Endothelial cell of umbilical vein (primary cell): ENCODE measurements around the gene ZMYM1. TPM values are rescaled to one million over a fixed set of nuclear protein-coding genes. Genes with fewer than 3 reads are reported as not detected.

Experiments used
- BruUV-seq: library from RNA; stranded (reverse); fragments of 400-500 nt; replicated peaks from 2 replicates; lab custom pipeline; 2021; lab: Mats Ljungman, UMichigan
- CTCF ChIA-PET: fragments of 300-600, 350-600 bp; sonication (Branson Sonifier 250); formaldehyde crosslinking; loops from one replicate; lab custom pipeline; 2021; ENCODE audit warnings: antibody characterized with exemption, inconsistent platforms; lab: Charles Lee
- POLR2A ChIA-PET: fragments of 300-600, 350-600 bp; sonication (Branson Sonifier 250); formaldehyde crosslinking; loops from one replicate; lab custom pipeline; 2021; ENCODE audit warnings: antibody characterized with exemption, inconsistent platforms; lab: Charles Lee
- DNase-seq: peaks from one replicate; pipeline ENCODE4 v3.0.0-alpha.2; 2011; ENCODE audit warnings: low read depth, low spot score
- FAIRE-seq: peaks from 2 replicates; lab custom pipeline; 2011; peaks lifted over from hg19 to GRCh38; lab: Jason Lieb, UNC
- H2AFZ ChIP-seq: 2 replicates; pipeline ENCODE4 v1.6.0; 2012; ENCODE audit warnings: low read depth, low read length, control low read depth, inconsistent platforms
- H3K27ac ChIP-seq: 2 replicates; pipeline ENCODE4 v1.5.1; 2011; ENCODE audit warnings: low read depth, mild to moderate bottlenecking, control low read depth, low read length, moderate library complexity; ENCODE audit not compliant: insufficient read depth
- H3K27me3 ChIP-seq, 2 experiments: 2 replicates each; pipeline versions ENCODE4 v1.6.0 to v1.6.1; 2011; ENCODE audit warnings: low read length in 2 of 2, mixed read lengths in 1 of 2; ENCODE audit not compliant: control insufficient read depth in 2 of 2, insufficient read depth in 2 of 2
- H3K36me3 ChIP-seq, 2 experiments: 2 replicates in 1 of 2; 3 replicates in 1 of 2; pipeline ENCODE4 v1.5.1; 2011; ENCODE audit warnings: low read length in 2 of 2, mild to moderate bottlenecking in 1 of 2, moderate library complexity in 1 of 2; ENCODE audit not compliant: control insufficient read depth in 2 of 2, insufficient read depth in 2 of 2; ENCODE audit errors: extremely low read depth in 1 of 2
- H3K4me1 ChIP-seq: 3 replicates; pipeline ENCODE4 v1.5.1; 2011; ENCODE audit warnings: mild to moderate bottlenecking, low read length; ENCODE audit not compliant: control insufficient read depth, insufficient read depth; ENCODE audit errors: extremely low read depth
- H3K4me2 ChIP-seq: 2 replicates; pipeline ENCODE4 v1.6.1; 2011; ENCODE audit warnings: low read length, control low read depth, mixed read lengths; ENCODE audit not compliant: insufficient read depth
- H3K4me3 ChIP-seq, 3 experiments: fragments of 200-600 bp in 1 of 3; sonication (generic), shearing (Covaris generic) in 1 of 3; replicated peaks in 1 of 3; 2 replicates each; pipeline ENCODE4 v1.5.1; 2011 to 2016; ENCODE audit warnings: control low read depth in 3 of 3, low read length in 3 of 3, mild to moderate bottlenecking in 2 of 3, inconsistent platforms in 1 of 3, low read depth in 1 of 3, moderate library complexity in 1 of 3; ENCODE audit not compliant: insufficient read depth in 1 of 3
- H3K79me2 ChIP-seq: 2 replicates; pipeline ENCODE4 v1.6.0; 2012; ENCODE audit warnings: low read length, inconsistent platforms; ENCODE audit not compliant: control insufficient read depth, insufficient read depth
- H3K9ac ChIP-seq: replicated peaks from 2 replicates; pipeline ENCODE3; 2011; ENCODE audit warnings: low read length, control low read depth; ENCODE audit not compliant: insufficient read depth; ENCODE audit errors: extremely low read depth
- H3K9me1 ChIP-seq: replicated peaks from 3 replicates; pipeline ENCODE4 v1.6.0; 2011; ENCODE audit warnings: mild to moderate bottlenecking, low read length; ENCODE audit not compliant: control insufficient read depth, insufficient read depth; ENCODE audit errors: extremely low read depth
- H3K9me3 ChIP-seq: replicated peaks from 2 replicates; pipeline ENCODE4 v1.5.1; 2012; ENCODE audit warnings: low read length, inconsistent platforms; ENCODE audit not compliant: control insufficient read depth, insufficient read depth
- H4K20me1 ChIP-seq: replicated peaks from 2 replicates; pipeline ENCODE3; 2011; ENCODE audit warnings: mild to moderate bottlenecking, low read length; ENCODE audit not compliant: control insufficient read depth, insufficient read depth; ENCODE audit errors: extremely low read depth
- EZH2 ChIP-seq: IDR thresholded peaks from 2 replicates; pipeline ENCODE4 v1.6.1; 2012; ENCODE audit warnings: borderline replicate concordance, low read depth, mild to moderate bottlenecking, moderate library complexity, low read length, inconsistent platforms; ENCODE audit not compliant: severe bottlenecking
- FOS ChIP-seq: IDR thresholded peaks from 2 replicates; pipeline ENCODE4 v1.6.1; 2011; ENCODE audit warnings: mild to moderate bottlenecking, low read length, moderate library complexity, borderline replicate concordance; ENCODE audit not compliant: insufficient read depth
- GATA2 ChIP-seq: IDR thresholded peaks from 2 replicates; pipeline ENCODE4 v1.7.0; 2011; ENCODE audit warnings: low read depth, mild to moderate bottlenecking, moderate library complexity, mixed read lengths, low read length; ENCODE audit not compliant: insufficient read length, insufficient read depth
- JUN ChIP-seq: IDR thresholded peaks from 2 replicates; pipeline ENCODE4 v1.6.1; 2011; ENCODE audit warnings: borderline replicate concordance, low read depth; ENCODE audit not compliant: insufficient read length, insufficient read depth
- MYC ChIP-seq: IDR thresholded peaks from one replicate; pipeline ENCODE4 v1.6.1; 2011; ENCODE audit warnings: mild to moderate bottlenecking, low read depth, low read length
- POLR2A ChIP-seq: IDR thresholded peaks from 2 replicates; pipeline ENCODE4 v1.6.1; 2012; ENCODE audit warnings: low read depth, mild to moderate bottlenecking, control low read depth, low read length
- POLR2AphosphoS5 ChIP-seq: IDR thresholded peaks from 2 replicates; pipeline ENCODE4 v1.6.1; 2012; ENCODE audit warnings: low read depth, mild to moderate bottlenecking, control low read depth, low read length, moderate library complexity; ENCODE audit not compliant: insufficient read depth
- dilution Hi-C: fragments of 300-500 bp; cut with MboI; formaldehyde crosslinking; loops from one replicate; pipeline ENCODE4 v1.15.0; 2019; ENCODE audit warnings: low sequenced_read_pairs; ENCODE audit not compliant: extremely low pct_ligation_motif_present
- intact Hi-C: fragments of 100-400 bp; cut with micrococcal nuclease; formaldehyde crosslinking; loops from one replicate; pipeline ENCODE4 v1.10.0; 2022
- polyA plus RNA-seq, 4 experiments: library from polyadenylated mRNA; depleted of rRNA in 3 of 4; stranded (reverse) in 3 of 4; unstranded in 1 of 4; fragments of >200 nt; gene quantifications; 2 replicates each; pipeline versions ENCODE4 v1.2.1 to v1.2.3, GENCODE V29; 2011 to 2012; ENCODE audit warnings: missing spikeins in 1 of 4
- total RNA-seq: library from RNA; stranded (reverse); gene quantifications from 2 replicates; pipeline ENCODE4 v1.2.3, GENCODE V29; 2021
- TF ChIP-seq, protein P1 (sequence below): IDR thresholded peaks from 2 replicates; pipeline ENCODE4 v1.6.1; 2011; ENCODE audit not compliant: insufficient read depth, insufficient read length
- TF ChIP-seq, protein P2 (sequence below), 2 donors: IDR thresholded peaks; 1 replicate in 1 of 2; 2 replicates in 1 of 2; pipeline ENCODE4 v1.5.1; 2011; ENCODE audit warnings: low read length in 2 of 2, mild to moderate bottlenecking in 2 of 2, moderate library complexity in 2 of 2, control low read depth in 1 of 2, inconsistent platforms in 1 of 2, low read depth in 1 of 2; ENCODE audit not compliant: insufficient read depth in 1 of 2; ENCODE audit errors: extremely low read depth in 1 of 2

The ZMYM1 gene
- total and polyA plus RNA-seq, 2 donors (not counting 3 experiments of a cell fraction or from before 2014, with no cell fraction given) = 5.8 to 21.4 TPM

DNA sequence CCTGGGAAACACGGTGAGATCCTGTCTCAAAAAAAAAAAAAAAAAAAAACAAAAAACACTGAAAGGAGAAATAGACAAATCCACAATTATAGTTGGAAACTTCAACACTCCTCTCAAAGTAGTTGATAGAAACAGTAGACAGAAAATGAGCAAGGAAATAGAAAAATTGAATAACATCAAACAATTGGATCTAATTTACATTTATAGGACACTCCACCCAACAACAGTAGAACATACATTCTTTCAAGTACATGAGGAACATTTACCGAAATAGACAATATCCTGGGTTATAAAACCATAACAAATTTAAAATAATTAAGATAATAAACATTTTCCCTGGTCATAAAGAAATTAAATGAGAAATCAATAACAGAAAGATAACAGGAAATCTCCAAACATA lies 14.9 kb upstream of the ZMYM1 start:
- no peak overlapping the region for H3K27ac ChIP-seq
- no peak overlapping the region for H3K4me3 ChIP-seq
- H3K4me2 ChIP-seq = no peak overlapping the region
- H3K4me1 ChIP-seq = peaks cover 18% of the 10 kb centered on the region
- H3K79me2 ChIP-seq = no peaks in the 10 kb centered on the region
- H2AFZ ChIP-seq = no peak overlapping the region
- DNase-seq = no peak
- no peaks in the 10 kb centered on the region for H3K9me3 ChIP-seq
- ChIA-PET POLR2A (no interaction called here), CTCF (no interaction called here)
- no peaks in the 10 kb centered on the region for H4K20me1 ChIP-seq
- no peak overlapping the region for H3K9ac ChIP-seq
- dilution Hi-C loops (no loop called here), intact Hi-C loops (no loop called here)
- TF ChIP-seq FOS = no peak
- TF ChIP-seq GATA2 = no peak
- TF ChIP-seq POLR2A = no peak
- TF ChIP-seq, protein P1, sequence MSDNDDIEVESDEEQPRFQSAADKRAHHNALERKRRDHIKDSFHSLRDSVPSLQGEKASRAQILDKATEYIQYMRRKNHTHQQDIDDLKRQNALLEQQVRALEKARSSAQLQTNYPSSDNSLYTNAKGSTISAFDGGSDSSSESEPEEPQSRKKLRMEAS = no peak
- no peak for TF ChIP-seq POLR2AphosphoS5
- TF ChIP-seq JUN = no peak
- TF ChIP-seq, protein P2, sequence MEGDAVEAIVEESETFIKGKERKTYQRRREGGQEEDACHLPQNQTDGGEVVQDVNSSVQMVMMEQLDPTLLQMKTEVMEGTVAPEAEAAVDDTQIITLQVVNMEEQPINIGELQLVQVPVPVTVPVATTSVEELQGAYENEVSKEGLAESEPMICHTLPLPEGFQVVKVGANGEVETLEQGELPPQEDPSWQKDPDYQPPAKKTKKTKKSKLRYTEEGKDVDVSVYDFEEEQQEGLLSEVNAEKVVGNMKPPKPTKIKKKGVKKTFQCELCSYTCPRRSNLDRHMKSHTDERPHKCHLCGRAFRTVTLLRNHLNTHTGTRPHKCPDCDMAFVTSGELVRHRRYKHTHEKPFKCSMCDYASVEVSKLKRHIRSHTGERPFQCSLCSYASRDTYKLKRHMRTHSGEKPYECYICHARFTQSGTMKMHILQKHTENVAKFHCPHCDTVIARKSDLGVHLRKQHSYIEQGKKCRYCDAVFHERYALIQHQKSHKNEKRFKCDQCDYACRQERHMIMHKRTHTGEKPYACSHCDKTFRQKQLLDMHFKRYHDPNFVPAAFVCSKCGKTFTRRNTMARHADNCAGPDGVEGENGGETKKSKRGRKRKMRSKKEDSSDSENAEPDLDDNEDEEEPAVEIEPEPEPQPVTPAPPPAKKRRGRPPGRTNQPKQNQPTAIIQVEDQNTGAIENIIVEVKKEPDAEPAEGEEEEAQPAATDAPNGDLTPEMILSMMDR (IDR thresholded peaks at IDR 0.05; ENCODE audit: extremely low read depth in 1 of 2, insufficient read depth in 1 of 2, low read depth in 1 of 2, low read length in 2 of 2) = no peak
- no peak for TF ChIP-seq EZH2
- TF ChIP-seq MYC = no peak
- no peaks in the 10 kb centered on the region for H3K36me3 ChIP-seq
- no TSS peak for BruUV-seq
- no peaks in the 10 kb centered on the region for H3K27me3 ChIP-seq
- no peak for FAIRE-seq
- H3K9me1 ChIP-seq = no peaks in the 10 kb centered on the region
